ENCODE measurements around the gene TMEM53.

The TMEM53 gene

DNA sequence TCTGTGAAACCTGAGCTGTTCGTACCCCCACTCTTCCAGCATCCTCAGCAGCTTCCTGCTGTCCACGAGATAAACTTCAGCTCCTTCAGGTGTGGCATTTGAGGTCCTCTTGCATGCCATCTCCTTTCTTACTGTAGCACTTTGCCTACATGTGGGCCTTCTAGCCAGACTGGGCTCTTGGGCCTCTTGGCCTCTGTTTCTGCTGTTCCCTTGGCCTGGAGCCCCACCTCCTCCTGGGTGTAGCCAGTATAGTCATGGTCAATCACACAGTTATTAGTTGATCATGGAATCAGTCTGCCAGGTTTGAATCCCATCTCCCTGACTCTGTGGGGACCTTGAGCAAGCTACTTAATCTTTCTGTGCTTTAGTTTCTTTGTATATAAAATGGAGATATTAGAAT lies 26.4 kb downstream of the TMEM53 start:
- TF ChIP-seq, protein P1, sequence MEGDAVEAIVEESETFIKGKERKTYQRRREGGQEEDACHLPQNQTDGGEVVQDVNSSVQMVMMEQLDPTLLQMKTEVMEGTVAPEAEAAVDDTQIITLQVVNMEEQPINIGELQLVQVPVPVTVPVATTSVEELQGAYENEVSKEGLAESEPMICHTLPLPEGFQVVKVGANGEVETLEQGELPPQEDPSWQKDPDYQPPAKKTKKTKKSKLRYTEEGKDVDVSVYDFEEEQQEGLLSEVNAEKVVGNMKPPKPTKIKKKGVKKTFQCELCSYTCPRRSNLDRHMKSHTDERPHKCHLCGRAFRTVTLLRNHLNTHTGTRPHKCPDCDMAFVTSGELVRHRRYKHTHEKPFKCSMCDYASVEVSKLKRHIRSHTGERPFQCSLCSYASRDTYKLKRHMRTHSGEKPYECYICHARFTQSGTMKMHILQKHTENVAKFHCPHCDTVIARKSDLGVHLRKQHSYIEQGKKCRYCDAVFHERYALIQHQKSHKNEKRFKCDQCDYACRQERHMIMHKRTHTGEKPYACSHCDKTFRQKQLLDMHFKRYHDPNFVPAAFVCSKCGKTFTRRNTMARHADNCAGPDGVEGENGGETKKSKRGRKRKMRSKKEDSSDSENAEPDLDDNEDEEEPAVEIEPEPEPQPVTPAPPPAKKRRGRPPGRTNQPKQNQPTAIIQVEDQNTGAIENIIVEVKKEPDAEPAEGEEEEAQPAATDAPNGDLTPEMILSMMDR (IDR thresholded peaks at IDR 0.05; ENCODE audit: borderline replicate concordance, insufficient read depth, low read depth, low read length): no peak
- no peak overlapping the region for H3K4me3 ChIP-seq (ENCODE audit: low read depth, low read length)

DNA sequence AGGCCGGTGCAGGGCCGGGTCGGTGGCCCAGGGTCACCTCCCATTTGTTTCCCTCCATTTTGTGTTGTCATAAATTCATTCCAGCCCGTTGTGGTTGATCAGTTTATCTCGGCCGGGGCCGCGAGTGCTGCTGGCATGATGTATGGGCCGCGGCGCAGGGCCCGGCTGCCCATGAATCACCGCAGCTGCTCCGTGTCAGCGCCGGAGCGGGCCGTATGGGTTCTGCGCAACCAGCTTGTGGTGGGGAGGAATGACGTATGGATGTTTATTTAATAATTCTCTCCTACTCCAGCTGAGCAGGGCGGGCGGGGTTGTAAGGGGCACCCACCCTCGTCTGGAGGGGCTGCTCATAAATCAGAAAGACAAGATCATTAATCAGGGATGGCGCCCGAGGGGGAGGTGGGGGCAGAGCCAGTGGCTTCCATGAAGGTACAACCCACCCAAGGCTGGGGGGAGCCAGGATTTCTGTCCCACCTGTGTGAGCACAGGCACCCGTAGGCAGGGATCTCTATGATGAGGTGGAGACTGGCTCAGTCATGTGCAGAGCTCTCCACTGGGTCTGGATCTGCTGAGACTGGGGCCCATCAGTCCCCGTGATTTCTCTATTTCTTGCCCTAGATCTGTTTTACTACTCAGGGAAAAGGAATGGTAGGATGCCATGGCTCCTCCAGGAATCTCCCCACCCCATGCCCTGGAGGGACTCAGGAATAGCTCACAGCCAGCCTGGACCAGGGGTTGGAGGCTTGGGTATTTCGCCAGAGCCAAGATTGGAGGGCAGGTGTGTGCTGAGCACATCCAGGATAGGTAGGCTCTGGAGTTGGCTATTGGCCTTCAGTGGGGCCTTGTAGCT lies 27.8 kb downstream of the TMEM53 start:
- no peak overlapping the region for H3K4me3 ChIP-seq (ENCODE audit: low read depth, low read length)
- TF ChIP-seq, protein P1 (IDR thresholded peaks at IDR 0.05; ENCODE audit: borderline replicate concordance, insufficient read depth, low read depth, low read length): no peak

DNA sequence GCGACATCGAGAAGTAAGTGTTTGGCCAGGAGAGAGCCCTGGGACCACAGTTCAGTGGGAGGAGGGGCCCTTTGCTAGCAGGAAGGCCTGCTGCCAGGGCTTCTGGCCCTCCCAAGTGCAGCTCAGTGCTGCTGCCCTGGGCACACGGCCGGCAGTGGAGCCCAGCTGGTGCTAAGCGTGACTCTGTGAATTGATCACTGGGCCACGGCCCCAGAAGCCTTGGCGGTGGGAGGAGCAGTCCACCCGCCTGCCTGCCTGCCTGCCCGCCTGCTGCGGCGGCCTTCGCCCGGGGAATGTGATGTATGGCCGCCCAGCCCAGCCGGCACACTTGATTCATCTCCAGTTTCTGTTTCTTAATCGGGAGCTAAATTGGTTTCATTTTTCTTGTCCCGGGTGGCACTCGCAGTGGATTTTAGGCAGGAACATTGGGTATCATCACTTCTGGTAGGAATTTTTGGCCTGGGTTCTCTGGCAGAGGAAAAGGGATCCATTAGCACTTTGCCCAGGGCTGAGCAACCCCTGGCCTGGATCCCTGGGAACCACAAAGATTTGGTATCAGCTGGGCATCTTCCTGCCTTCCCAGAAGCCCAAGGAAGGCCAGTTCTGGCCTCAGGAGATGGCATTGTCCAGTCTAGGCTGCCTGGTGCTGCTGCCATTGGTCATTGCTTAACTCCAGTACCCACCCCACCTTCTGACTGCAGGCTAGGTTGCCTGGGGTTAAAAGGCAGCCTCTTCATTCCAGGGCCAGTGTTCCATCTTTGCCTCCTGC lies 28.6 kb downstream of the TMEM53 start:
- TF ChIP-seq, protein P1 (IDR thresholded peaks at IDR 0.05; ENCODE audit: borderline replicate concordance, insufficient read depth, low read depth, low read length): no peak
- H3K4me3 ChIP-seq (ENCODE audit: low read depth, low read length): no peak overlapping the region

DNA sequence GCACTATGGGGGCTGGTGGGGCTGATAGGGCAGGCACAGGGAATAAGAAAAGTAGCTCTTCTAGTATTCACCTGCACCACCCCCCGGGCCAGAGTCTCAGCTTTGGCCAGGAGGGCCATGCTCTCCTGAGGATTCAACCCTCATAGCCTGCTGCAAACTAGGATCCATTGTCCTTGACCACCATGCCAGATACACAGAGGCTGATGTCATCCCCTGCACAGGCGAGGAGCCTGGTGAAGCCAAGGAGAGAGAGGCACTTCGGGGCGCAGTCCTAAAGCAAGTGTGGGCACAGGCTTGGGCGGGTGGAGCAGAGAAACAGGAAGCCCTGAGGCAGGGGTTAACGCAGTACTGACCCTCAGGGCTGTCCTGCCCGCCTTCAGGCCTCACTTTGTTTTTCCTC lies 29.5 kb downstream of the TMEM53 start:
- H3K4me3 ChIP-seq (ENCODE audit: low read depth, low read length): no peak overlapping the region
- TF ChIP-seq, protein P1 (IDR thresholded peaks at IDR 0.05; ENCODE audit: borderline replicate concordance, insufficient read depth, low read depth, low read length): no peak

DNA sequence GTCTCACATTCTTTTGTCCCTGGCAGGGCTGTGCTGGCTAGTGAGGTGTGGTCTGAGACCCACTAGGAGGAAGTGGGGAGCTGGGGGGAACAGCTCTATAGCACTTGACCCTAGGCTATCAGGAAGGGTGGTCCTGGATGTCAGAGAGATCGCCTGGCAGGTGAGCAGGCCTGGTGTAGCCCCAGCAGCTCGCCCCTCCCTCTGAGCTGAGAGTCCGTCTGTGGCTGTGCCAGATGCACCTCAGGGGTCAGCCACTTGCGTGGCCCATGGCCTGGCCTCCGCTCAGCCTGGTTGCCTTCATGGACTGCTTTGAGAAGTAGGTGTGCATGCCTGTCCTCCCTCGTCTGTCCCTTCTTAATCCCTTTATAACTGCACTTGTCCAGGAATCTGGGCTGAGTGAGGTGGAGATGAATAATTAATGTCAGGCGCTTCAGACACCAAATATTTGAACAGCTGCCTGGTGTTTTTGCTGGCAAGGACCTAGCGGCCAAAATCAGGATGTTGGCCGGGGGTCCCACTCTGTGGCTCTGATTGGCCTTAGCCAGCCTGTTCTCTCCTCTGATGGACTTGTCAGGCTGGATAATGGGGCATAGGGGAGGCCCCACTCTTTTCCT lies 30.5 kb downstream of the TMEM53 start:
- TF ChIP-seq, protein P1 (IDR thresholded peaks at IDR 0.05; ENCODE audit: borderline replicate concordance, insufficient read depth, low read depth, low read length): no peak
- no peak overlapping the region for H3K4me3 ChIP-seq (ENCODE audit: low read depth, low read length)

DNA sequence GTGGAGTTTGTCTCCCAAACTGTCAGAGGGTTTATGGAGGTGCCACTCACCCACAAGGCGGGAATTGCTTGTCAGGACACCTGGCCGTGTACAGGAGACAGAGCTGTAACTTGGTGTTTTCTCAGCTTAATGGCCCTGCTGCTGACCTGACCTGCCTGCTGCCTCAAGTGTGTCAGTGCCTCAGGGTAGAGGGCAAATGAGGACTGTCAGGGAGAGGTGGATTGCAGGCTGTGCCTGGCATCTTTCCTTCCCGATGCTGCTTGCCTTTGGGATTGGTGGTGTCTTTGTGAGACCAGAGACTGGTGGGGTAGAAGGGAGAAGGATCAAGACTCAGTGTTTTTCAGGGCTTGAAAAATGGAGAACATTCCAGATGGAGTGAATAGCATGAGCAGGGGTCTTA lies 31.4 kb downstream of the TMEM53 start:
- H3K4me3 ChIP-seq (ENCODE audit: low read depth, low read length): no peak overlapping the region
- TF ChIP-seq, protein P1 (IDR thresholded peaks at IDR 0.05; ENCODE audit: borderline replicate concordance, insufficient read depth, low read depth, low read length): no peak

All from GM12875 (cell line).